Measurements from ENCODE around the gene TAS2R31.
A peak's percentile ranks its signal among the peaks of the same experiment; 100 is the strongest.

TAS2R31 gene

GRCh38 chr12:10994307-10994706 is 36.9 kb downstream of the TAS2R31 start:
- FAIRE-seq = no peak

DNA sequence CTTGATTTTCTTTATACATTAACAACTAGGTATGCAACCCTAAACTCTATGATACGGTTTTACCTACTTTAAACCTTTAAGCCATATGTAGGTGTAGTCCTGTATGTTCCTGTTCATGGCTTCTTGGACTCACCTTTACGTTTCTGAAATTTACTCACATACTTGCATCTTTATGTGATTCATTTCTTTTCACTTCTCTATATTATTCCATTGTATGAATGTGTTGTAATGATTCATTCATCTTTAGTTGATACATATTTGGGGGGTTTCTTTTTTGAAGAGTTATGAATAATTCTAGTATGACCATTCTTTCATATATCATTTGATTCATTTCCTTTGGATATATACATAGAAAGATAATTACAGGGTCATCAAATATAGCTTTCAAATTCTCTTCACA is 42.1 kb downstream of the TAS2R31 start:
- no peak for FAIRE-seq

- peak; percentile 65 for FAIRE-seq
Measured at GRCh38 chr12:10986812-10987211, 44.4 kb downstream of the TAS2R31 start, which contains the start of gene TAS2R50. TSS of gene TAS2R50 (minus strand) at chr12:10986912. CDS start at chr12:10986860, 52 bp downstream.

DNA sequence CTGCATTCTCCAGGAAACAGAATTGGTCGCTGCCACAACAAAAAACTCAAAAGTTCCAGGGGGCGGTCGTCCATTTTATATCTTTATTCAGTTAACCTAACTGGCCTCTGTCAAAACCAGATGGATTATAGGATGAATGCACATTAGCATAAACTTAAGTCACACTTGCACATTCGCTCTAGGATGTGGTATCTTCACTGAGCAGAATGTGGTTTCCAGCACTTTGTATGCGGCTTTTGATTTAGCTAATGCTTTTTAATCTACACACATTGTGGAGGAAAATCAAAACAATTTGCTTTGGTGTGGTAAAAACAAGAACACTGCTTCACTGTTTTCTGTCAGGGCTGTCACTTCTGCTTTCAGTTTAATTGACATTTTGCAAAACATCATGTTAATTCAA is 49.0 kb downstream of the TAS2R31 start:
- FAIRE-seq = no peak

All from islet of Langerhans (tissue), 1 donor.